Renal cortex interstitium (tissue), 11 donors: ENCODE measurements around the gene RPS2. TPM values are rescaled to one million over a fixed set of nuclear protein-coding genes. Genes with fewer than 3 reads are reported as not detected.

Experiments
- DNase-seq, 11 donors: peaks; one replicate each; pipeline ENCODE4 v3.0.0-alpha.2; 2013; ENCODE audit warnings: low read depth in 9 of 11, low spot score in 4 of 11; ENCODE audit errors: extremely low read depth in 1 of 11
- polyA plus RNA-seq, 3 donors: library from polyadenylated mRNA; unstranded; fragments of 120-200 nt; gene quantifications; one replicate each; pipeline ENCODE4 v1.2.1, GENCODE V29; 2013; ENCODE audit not compliant: insufficient read length in 3 of 3

The RPS2 gene
- polyA plus RNA-seq, 3 donors: 1,794 to 2,026 (median 1,887) TPM

- no peak for DNase-seq
Measured at GRCh38 chr16:1989209-1990100, 24.8 kb upstream of the RPS2 start, which contains the start of gene SYNGR3. Gene SYNGR3 (plus strand): TSS chr16:1989970. CDS start chr16:1990103, 133 bp downstream.

- no peak for DNase-seq
Measured at GRCh38 chr16:1987198-1987597, 22.6 kb upstream of the RPS2 start.

GRCh38 chr16:1985466-1986150, 21.0 kb upstream of the RPS2 start:
- DNase-seq: no peak

- no peak for DNase-seq
Measured at GRCh38 chr16:1984347-1985225, 20.0 kb upstream of the RPS2 start.

- DNase-seq: peak in 10 of 11 donors; percentile 72 to 91 (median 88)
Measured at GRCh38 chr16:1983544-1984346, 19.1 kb upstream of the RPS2 start, which contains the start of gene GFER. Gene GFER (plus strand): TSS chr16:1984193. CDS start chr16:1984219, 26 bp downstream.

GRCh38 chr16:1982991-1983543, 18.4 kb upstream of the RPS2 start:
- no peak for DNase-seq

- no peak for DNase-seq
Measured at GRCh38 chr16:1982013-1982433, 17.4 kb upstream of the RPS2 start.

- no peak for DNase-seq
Measured at GRCh38 chr16:1981398-1981836, 16.8 kb upstream of the RPS2 start, which contains the start of gene NOXO1. Gene NOXO1 (minus strand): TSS chr16:1981469. CDS start chr16:1981179, 290 bp downstream.

- DNase-seq: no peak
Measured at GRCh38 chr16:1980770-1981087, 16.1 kb upstream of the RPS2 start.

GRCh38 chr16:1980030-1980769, 15.6 kb upstream of the RPS2 start:
- DNase-seq: no peak

GRCh38 chr16:1979271-1980029, 14.8 kb upstream of the RPS2 start:
- no peak for DNase-seq

- no peak for DNase-seq
Measured at GRCh38 chr16:1978476-1979120, 14.0 kb upstream of the RPS2 start.

GRCh38 chr16:1977875-1978268, 13.2 kb upstream of the RPS2 start:
- DNase-seq: no peak

- no peak for DNase-seq
Measured at GRCh38 chr16:1976951-1977874, 12.6 kb upstream of the RPS2 start.

GRCh38 chr16:1976216-1976520, 11.5 kb upstream of the RPS2 start:
- no peak for DNase-seq
